Measurements from ENCODE around the gene ELP2. TPM values are rescaled to one million over a fixed set of nuclear protein-coding genes. Genes with fewer than 3 reads are reported as not detected.
A peak's percentile ranks its signal among the peaks of the same experiment; 100 is the strongest.

Gene ELP2
- total RNA-seq (2011; cell fraction: chromatin; rRNA removed; ENCODE audit: low replicate concordance), result 409 and 679 TPM in 2 replicates
- 246 and 294 TPM in 2 replicates for total RNA-seq (2011; cell fraction: nucleolus; rRNA removed)
- 383 and 472 TPM in 2 replicates for total RNA-seq (2011; cell fraction: nucleoplasm; rRNA removed)
- total RNA-seq (2014; rRNA removed) (156 and 158 TPM in 2 replicates), total RNA-seq (2014; rRNA removed; fragmentation: Illumina TruSeq; extraction: Trizol) (123 and 139 TPM in 2 replicates), total RNA-seq (2015; rRNA removed; fragmentation: Illumina TruSeq; extraction: Trizol) (72.8 and 76.8 TPM in 2 replicates), total RNA-seq (2021) (140 and 148 TPM in 2 replicates), polyA plus RNA-seq (2011; rRNA removed) (188 and 192 TPM in 2 replicates), polyA plus RNA-seq (2014; fragmentation: Illumina TruSeq; extraction: Trizol) (87.4 and 96.0 TPM in 2 replicates), polyA plus RNA-seq (2014; fragmentation: Nextera tagmentation; extraction: Ambion mirVana) (100 to 1,000 TPM; 146 to 172 TPM), polyA plus RNA-seq (2014; rRNA removed) (84.0 and 94.8 TPM in 2 replicates), polyA minus RNA-seq (2011; rRNA and poly(A)+ RNA removed) (262 and 352 TPM in 2 replicates), Bru-seq, nascent RNA (percentile 93 among the genes with signal in this experiment), BruChase-seq, experiment 1, labeled RNA remaining after a 2-hour chase (percentile 96 among the genes with signal in this experiment), BruChase-seq, experiment 2, labeled RNA remaining after a 6-hour chase (percentile 96 among the genes with signal in this experiment)
- polyA plus RNA-seq (2011; cell fraction: cytosol; rRNA removed), result 42.9 and 93.6 TPM in 2 replicates
- polyA plus RNA-seq (2011; cell fraction: nucleus; rRNA removed), result 181 and 221 TPM in 2 replicates
- polyA plus RNA-seq (2012), result 133 and 141 TPM in 2 replicates
- 73.4 and 77.3 TPM in 2 replicates for polyA minus RNA-seq (2011; cell fraction: cytosol; rRNA and poly(A)+ RNA removed)
- polyA minus RNA-seq (2011; cell fraction: nucleus; rRNA and poly(A)+ RNA removed), result 158 and 260 TPM in 2 replicates
- long read RNA-seq, experiment 1, full-length matches to known transcripts, result 316 of 444 reads
- long read RNA-seq, experiment 1, partial matches to known transcripts, result 25 of 444 reads
- long read RNA-seq, experiment 1, other reads (novel, unspliced or antisense), result 103 of 444 reads
- long read RNA-seq, experiment 2, full-length matches to known transcripts, result 44 of 102 reads
- long read RNA-seq, experiment 2, partial matches to known transcripts, result 21 of 102 reads
- long read RNA-seq, experiment 2, other reads (novel, unspliced or antisense), result 37 of 102 reads
- long read RNA-seq, experiment 3, full-length matches to known transcripts, result 112 of 151 reads
- long read RNA-seq, experiment 3, partial matches to known transcripts, result 12 of 151 reads
- long read RNA-seq, experiment 3, other reads (novel, unspliced or antisense), result 27 of 151 reads

- in situ Hi-C loops (cut with MboI), result no loop called here
- CTCF ChIA-PET (ENCODE audit: low intra/inter-chr PET ratio), result no interaction called here
- Histone ChIP-seq H3K4me3 (peak within 1 kb of the TSS; percentile 91), H3K27ac (ENCODE audit: extremely low read depth, low read depth, low read length) (peak within 1 kb of the TSS; percentile 99), H2AFZ (ENCODE audit: low read depth, low read length) (peak within 1 kb of the TSS; percentile 99), H3K9ac (ENCODE audit: insufficient read depth in 1 of 2, low read depth in 2 of 2, low read length in 2 of 2) (peak within 1 kb of the TSS; percentile 98 to 99), H3K79me2 (ENCODE audit: control insufficient read depth, insufficient read depth, low read length) (peaks cover 64% of the 10 kb centered on the region), H3K9me3 (replicated peaks; ENCODE audit: control insufficient read depth, insufficient read depth, low read depth, low read length) (no peaks in the 10 kb centered on the region), H3K36me3 (ENCODE audit: control insufficient read depth, insufficient read depth, low read length) (peaks cover 41% of the 10 kb centered on the region), H3K27me3 (ENCODE audit: control insufficient read depth in 2 of 2, insufficient read depth in 2 of 2, low read length in 2 of 2) (no peaks in the 10 kb centered on the region), H3K4me2 (ENCODE audit: insufficient read depth, low read length) (peak within 1 kb of the TSS; percentile 96), H4K20me1 (replicated peaks; ENCODE audit: control insufficient read depth, insufficient read depth, low read length) (peaks cover 13% of the 10 kb centered on the region), H3K4me1 (replicated peaks in 1 of 2; ENCODE audit: control insufficient read depth in 2 of 2, insufficient read depth in 2 of 2, low read length in 2 of 2) (peaks cover 27 to 32% of the 10 kb centered on the region in 2 experiments; a peak in 4 of 5 replicates), H3K9me1 (ENCODE audit: control insufficient read depth, insufficient read depth, low read length) (peaks cover 7% of the 10 kb centered on the region)
- BruUV-seq (replicated peaks), result no TSS peak
- peak; percentile 90 for FAIRE-seq
- ATAC-seq, result peak; percentile 93
- POLR2A ChIA-PET, result interaction anchor here (0.6 to 2.8 kb wide), 13 partner anchors 11 to 248 kb away, joined by 3 to 19 read pairs (median 4); no protein-coding TSS in a partner anchor
- WGBS (ENCODE audit: insufficient coverage, low coverage, missing lambda C conversion rate), result under 1% methylated on average over 68 of the region's 69 CpGs
- DNase-seq (ENCODE audit: extremely low read depth in 1 of 4, low spot score in 3 of 4), result peak; percentile 99
- intact Hi-C loops (cut with micrococcal nuclease), result loop anchor here (2.0 kb wide), 1 partner anchor 157 kb away; the partner anchor contains the start of gene RMP24
- TF ChIP-seq TOE1 (IDR thresholded peaks at IDR 0.05; ENCODE audit: borderline replicate concordance), result peak; percentile 95
- TF ChIP-seq TOE1 (CRISPR knock-in tag; IDR thresholded peaks at IDR 0.05; ENCODE audit: borderline replicate concordance, low read depth), result no peak
- no peak for TF ChIP-seq RFX7 (CRISPR knock-in tag; IDR thresholded peaks at IDR 0.05)
- no peak for TF ChIP-seq DPF2 (IDR thresholded peaks at IDR 0.05)
- TF ChIP-seq TSC22D4 (tag; IDR thresholded peaks at IDR 0.05), result no peak
- no peak for TF ChIP-seq THRA (IDR thresholded peaks at IDR 0.05)
- TF ChIP-seq SRSF9 (IDR thresholded peaks at IDR 0.05; ENCODE audit: borderline replicate concordance, low read depth, low read length), result no peak
- TF ChIP-seq PHF20 (IDR thresholded peaks at IDR 0.05; ENCODE audit: partially characterized antibody), result peak; percentile 74
- TF ChIP-seq MTA1 (IDR thresholded peaks at IDR 0.05; ENCODE audit: borderline replicate concordance), result peak; percentile 37; the same call in 1 of the 2 replicates
- no peak for TF ChIP-seq ZKSCAN3 (CRISPR knock-in tag; IDR thresholded peaks at IDR 0.05)
- TF ChIP-seq CHD2 (IDR thresholded peaks at IDR 0.05; ENCODE audit: low read depth, low read length), result peak; percentile 57; the same call in 1 of the 2 replicates
- TF ChIP-seq NFIC (IDR thresholded peaks at IDR 0.05), result no peak
- TF ChIP-seq NCOR1 (IDR thresholded peaks at IDR 0.05), result no peak
- no peak for TF ChIP-seq U2AF2 (optimal IDR thresholded peaks at IDR 0.05; ENCODE audit: low read depth, low read length)
- peak; percentile 98 for TF ChIP-seq BRD4 (IDR thresholded peaks at IDR 0.05)
- TF ChIP-seq ZBTB9 (CRISPR knock-in tag; IDR thresholded peaks at IDR 0.05), result peak; percentile 30; the same call in 1 of the 2 replicates
Measured at GRCh38 chr18:36129300-36130038, at the start of gene ELP2, which contains the start of gene SLC39A6. TSS of gene ELP2 (plus strand) at chr18:36129899. CDS start at chr18:36129934, 35 bp downstream. TSS of gene SLC39A6 (minus strand) at chr18:36129340. CDS start at chr18:36127007, 2,333 bp downstream.

All from K562 (cell line).